BJ (cell line): ENCODE measurements around the gene KLK10. TPM values are rescaled to one million over a fixed set of nuclear protein-coding genes. Genes with fewer than 3 reads are reported as not detected.
"Not testable (repeated sequence)": the region's sequence is repeated elsewhere in the genome, so short reads cannot be mapped to it uniquely, and the experiment has no call there.

Experiments used
- CTCF ChIA-PET: fragments of 350-600 bp; formaldehyde crosslinking; extraction: SDS; loops from one replicate; lab custom pipeline; 2021; ENCODE audit warnings: antibody characterized with exemption, inconsistent platforms; lab: Yijun Ruan, JAX
- POLR2A ChIA-PET: fragments of 300-600 bp; sonication (Branson Sonifier 250); formaldehyde crosslinking; extraction: SDS; loops from one replicate; lab custom pipeline; 2021; ENCODE audit warnings: antibody characterized with exemption; lab: Charles Lee
- DNase-seq: peaks from one replicate; pipeline ENCODE4 v3.0.0-alpha.2; 2011; ENCODE audit warnings: low read depth
- H3K27me3 ChIP-seq: 2 replicates; pipeline ENCODE4 v1.6.0; 2011; ENCODE audit warnings: low read length; ENCODE audit not compliant: control insufficient read depth, insufficient read depth
- H3K36me3 ChIP-seq: 2 replicates; pipeline ENCODE4 v1.5.1; 2011; ENCODE audit warnings: low read length; ENCODE audit not compliant: control insufficient read depth, insufficient read depth
- H3K4me3 ChIP-seq: 2 replicates; pipeline ENCODE4 v1.5.1; 2011; ENCODE audit warnings: low read depth, mild to moderate bottlenecking, control low read depth, low read length
- polyA plus RNA-seq: library from polyadenylated mRNA; depleted of rRNA; stranded (reverse); fragments of >200 nt; gene quantifications from 2 replicates; pipeline ENCODE4 v1.2.3, GENCODE V29; 2011
- TF ChIP-seq, protein P1 (sequence below): IDR thresholded peaks from 2 replicates; pipeline ENCODE4 v1.5.1; 2011; ENCODE audit warnings: low read depth, mild to moderate bottlenecking, control low read depth, inconsistent platforms, low read length, moderate library complexity; ENCODE audit not compliant: insufficient read depth

Gene KLK10
- polyA plus RNA-seq, 1 experiment, result not detected

DNA sequence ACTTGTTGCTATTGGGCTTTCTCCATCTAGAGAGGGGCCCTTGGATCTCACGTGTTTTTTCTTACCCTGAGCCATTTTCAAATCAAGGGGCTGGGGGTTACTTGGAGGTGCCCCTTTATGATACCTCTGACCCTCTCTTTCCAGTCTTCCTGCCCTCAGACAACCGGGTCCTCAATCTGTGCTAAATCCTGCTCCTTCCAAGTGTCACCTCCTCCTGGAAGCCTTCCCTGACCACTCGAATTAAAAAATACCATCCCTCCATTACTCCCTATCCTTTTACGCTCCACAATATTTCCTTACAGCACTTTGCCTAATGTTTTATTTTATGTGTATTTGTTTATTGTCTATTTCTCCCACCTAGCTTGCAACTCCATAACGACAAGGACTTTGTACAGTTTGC is 21.4 kb downstream of the KLK10 start:
- DNase-seq, result no peak
- POLR2A ChIA-PET, result no interaction called here
- Histone ChIP-seq H3K4me3 (no peak overlapping the region), H3K36me3 (no peaks in the 10 kb centered on the region), H3K27me3 (no peaks in the 10 kb centered on the region)
- CTCF ChIA-PET, result no interaction called here
- TF ChIP-seq, protein P1, sequence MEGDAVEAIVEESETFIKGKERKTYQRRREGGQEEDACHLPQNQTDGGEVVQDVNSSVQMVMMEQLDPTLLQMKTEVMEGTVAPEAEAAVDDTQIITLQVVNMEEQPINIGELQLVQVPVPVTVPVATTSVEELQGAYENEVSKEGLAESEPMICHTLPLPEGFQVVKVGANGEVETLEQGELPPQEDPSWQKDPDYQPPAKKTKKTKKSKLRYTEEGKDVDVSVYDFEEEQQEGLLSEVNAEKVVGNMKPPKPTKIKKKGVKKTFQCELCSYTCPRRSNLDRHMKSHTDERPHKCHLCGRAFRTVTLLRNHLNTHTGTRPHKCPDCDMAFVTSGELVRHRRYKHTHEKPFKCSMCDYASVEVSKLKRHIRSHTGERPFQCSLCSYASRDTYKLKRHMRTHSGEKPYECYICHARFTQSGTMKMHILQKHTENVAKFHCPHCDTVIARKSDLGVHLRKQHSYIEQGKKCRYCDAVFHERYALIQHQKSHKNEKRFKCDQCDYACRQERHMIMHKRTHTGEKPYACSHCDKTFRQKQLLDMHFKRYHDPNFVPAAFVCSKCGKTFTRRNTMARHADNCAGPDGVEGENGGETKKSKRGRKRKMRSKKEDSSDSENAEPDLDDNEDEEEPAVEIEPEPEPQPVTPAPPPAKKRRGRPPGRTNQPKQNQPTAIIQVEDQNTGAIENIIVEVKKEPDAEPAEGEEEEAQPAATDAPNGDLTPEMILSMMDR, result no peak

DNA sequence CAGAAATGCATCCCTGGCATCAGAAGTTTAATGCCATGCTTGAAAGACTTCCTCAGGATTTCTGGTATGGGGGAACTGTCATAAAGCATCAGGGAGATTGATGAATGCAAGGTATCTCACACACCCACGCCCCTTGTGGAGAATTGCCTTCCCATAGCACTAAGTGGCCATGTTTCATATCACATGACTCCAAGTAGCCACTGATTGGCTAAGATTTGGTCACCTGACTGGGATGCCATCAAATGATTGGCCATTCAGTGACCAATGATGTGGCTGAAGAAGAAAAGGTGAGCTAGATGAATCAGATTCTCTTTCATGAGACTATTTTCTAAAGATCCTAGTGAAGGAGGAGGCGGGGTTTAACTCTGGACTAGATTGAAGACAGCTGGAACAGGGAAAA is 25.4 kb downstream of the KLK10 start:
- TF ChIP-seq, protein P1, result no peak
- H3K4me3 ChIP-seq, result no peak overlapping the region
- no peak for DNase-seq
- no peaks in the 10 kb centered on the region for H3K36me3 ChIP-seq
- H3K27me3 ChIP-seq, result no peaks in the 10 kb centered on the region
- ChIA-PET CTCF (no interaction called here), POLR2A (no interaction called here)

DNA sequence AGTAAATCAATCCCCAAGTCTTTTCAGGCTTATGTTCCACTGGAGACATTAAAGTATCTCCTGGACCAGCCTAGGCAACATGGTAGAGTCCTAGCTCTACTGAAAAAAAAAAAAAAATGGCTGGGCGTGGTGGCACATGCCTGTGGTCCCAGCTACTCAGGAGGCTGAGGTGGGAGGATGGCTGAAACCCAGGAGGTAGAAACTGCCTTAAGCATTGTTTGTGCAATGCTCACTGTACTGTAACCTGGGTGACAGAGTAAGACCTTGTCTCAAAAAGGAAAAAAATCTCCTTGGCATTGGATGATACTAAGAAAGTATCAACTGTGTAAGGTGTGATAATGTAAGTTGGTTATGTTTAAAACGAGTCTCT is 26.9 kb downstream of the KLK10 start:
- ChIA-PET CTCF (no interaction called here), POLR2A (no interaction called here)
- TF ChIP-seq, protein P1, result no peak
- DNase-seq, result no peak
- Histone ChIP-seq H3K4me3 (no peak overlapping the region), H3K36me3 (no peaks in the 10 kb centered on the region), H3K27me3 (no peaks in the 10 kb centered on the region)

DNA sequence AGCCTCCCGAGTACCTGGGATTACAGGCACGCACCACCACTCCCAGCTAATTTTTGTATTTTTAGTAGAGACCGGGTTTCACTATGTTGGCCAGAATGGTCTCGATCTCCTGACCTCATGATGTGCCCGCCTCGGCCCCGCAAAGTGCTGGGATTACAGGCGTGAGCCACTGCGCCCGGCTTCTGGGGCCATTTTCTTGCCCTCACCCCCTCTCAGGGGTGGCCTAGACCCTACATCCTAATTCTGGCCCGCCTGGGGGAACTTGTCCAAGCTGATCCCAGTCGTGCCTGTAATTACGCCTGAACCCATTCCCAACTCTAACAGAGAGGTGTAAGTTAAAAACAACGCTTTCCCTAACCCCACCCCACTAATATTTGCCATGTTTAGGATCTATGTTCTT is 35.1 kb downstream of the KLK10 start:
- H3K36me3 ChIP-seq, POLR2A ChIA-PET, CTCF ChIA-PET, H3K27me3 ChIP-seq, H3K4me3 ChIP-seq, DNase-seq: not testable (repeated sequence)

DNA sequence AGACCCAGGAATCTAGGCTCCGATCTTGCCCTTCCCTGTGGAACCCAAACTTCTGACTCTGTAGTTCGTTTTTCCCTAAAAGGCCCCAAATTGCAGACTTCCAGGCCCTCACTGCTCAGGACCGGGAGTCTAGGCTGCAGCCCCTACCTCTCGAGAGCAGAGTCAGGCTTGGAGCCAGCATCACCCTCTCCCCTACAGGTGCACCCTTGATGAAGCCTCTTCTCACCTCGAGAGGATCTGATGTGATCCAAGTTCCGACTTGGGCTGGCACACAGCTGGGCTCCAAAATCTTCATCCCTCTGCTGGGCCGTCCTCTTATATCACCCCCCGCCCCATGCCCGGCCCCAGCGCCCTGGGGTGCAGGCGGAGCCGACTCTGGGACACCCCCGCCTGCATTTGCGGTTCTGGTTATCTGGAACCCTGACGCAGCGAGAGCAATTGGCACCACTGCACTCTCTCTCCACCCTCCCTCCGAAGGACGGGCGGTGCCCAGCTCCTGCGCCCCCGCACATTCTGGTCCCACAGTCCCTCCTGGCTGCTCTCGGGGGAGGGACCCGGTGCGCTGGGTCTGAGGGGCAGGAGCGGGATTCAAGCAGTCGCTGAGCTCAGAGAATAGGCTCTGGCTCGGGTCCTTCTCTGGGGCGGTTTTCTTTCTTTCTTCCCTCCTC is 35.8 kb downstream of the KLK10 start, which contains the start of gene KLK7:
TSS of gene KLK7 (minus strand) at position 293 of the 668 bp plus-strand sequence. CDS start 1,518 bp downstream, outside the sequence.
- no peak for DNase-seq
- ChIA-PET POLR2A (no interaction called here), CTCF (no interaction called here)
- H3K4me3 ChIP-seq, result no peak within 1 kb of the TSS
- TF ChIP-seq, protein P1, result no peak
- no peaks in the 10 kb centered on the region for H3K27me3 ChIP-seq
- H3K36me3 ChIP-seq, result no peaks in the 10 kb centered on the region

DNA sequence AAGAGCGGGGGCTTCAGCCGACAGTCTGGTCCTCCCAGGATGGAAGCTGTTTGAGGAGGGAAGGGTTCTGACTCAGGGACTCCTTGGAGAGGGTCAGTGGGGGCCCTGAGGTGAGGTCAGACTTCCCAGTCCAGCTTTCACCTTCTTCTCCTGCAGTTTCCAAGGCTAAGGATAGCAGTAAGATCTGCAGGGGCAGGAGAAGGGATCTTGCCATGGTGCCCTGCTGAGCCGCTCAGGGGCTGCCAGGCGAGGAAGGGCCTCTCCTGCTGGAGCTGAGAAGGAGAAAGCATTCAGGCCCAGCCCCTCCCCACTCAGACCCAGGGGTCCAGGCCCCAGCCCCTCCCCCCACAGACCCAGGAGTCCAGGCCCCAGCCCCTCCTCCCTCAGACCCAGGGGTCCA is 37.3 kb downstream of the KLK10 start:
- no peaks in the 10 kb centered on the region for H3K27me3 ChIP-seq
- DNase-seq, result no peak
- ChIA-PET POLR2A (no interaction called here), CTCF (no interaction called here)
- H3K4me3 ChIP-seq, result no peak overlapping the region
- TF ChIP-seq, protein P1, result no peak
- H3K36me3 ChIP-seq, result no peaks in the 10 kb centered on the region
